K562 (cell line): ENCODE data around the gene SMIM45.

Source experiments
- ATF6 ChIP-seq: sonication (generic); formaldehyde crosslinking; IDR thresholded peaks from 2 replicates; pipeline ENCODE4 v1.4.0; 2020; ENCODE audit warnings: mild to moderate bottlenecking, missing genetic modification reagents
- CLOCK ChIP-seq: fragments of 250-450 bp; sonication (Bioruptor Pico); IDR thresholded peaks from 2 replicates; pipeline ENCODE4 v1.4.0; 2020; ENCODE audit warnings: mild to moderate bottlenecking, moderate library complexity, borderline replicate concordance
- E2F6 ChIP-seq, 2 experiments: IDR thresholded peaks; 2 replicates each; pipeline ENCODE4 v1.6.1; 2011; ENCODE audit warnings: borderline replicate concordance in 1 of 2, control low read depth in 1 of 2, low read depth in 1 of 2, low read length in 1 of 2, mild to moderate bottlenecking in 1 of 2, mixed read lengths in 1 of 2, moderate library complexity in 1 of 2; ENCODE audit not compliant: insufficient read depth in 1 of 2, insufficient read length in 1 of 2, poor library complexity in 1 of 2, severe bottlenecking in 1 of 2; ENCODE audit errors: extremely low read depth in 1 of 2
- EGR1 ChIP-seq: fragments of 450-650 bp; conservative IDR thresholded peaks from 2 replicates; pipeline ENCODE4 v1.6.1; 2017; ENCODE audit warnings: mild to moderate bottlenecking
- HDAC8 ChIP-seq: fragments of 450-650 bp; IDR thresholded peaks from 2 replicates; pipeline ENCODE4 v1.6.1; 2016; ENCODE audit warnings: mild to moderate bottlenecking, missing genetic modification characterization, moderate library complexity, missing compliant biosample characterization
- NEUROD1 ChIP-seq: fragments of 150-350 bp; IDR thresholded peaks from 2 replicates; pipeline ENCODE4 v1.6.1; 2014; ENCODE audit warnings: borderline replicate concordance, low read length, low read depth; ENCODE audit not compliant: partially characterized antibody
- NRF1 ChIP-seq, 2 experiments: fragments of 450-650 bp; IDR thresholded peaks in 1 of 2; conservative IDR thresholded peaks in 1 of 2; 2 replicates each; pipeline ENCODE4 v1.6.1; 2014; ENCODE audit warnings: mild to moderate bottlenecking in 2 of 2
- POLR2G ChIP-seq: fragments of 200-400 bp; formaldehyde crosslinking; IDR thresholded peaks from 2 replicates; pipeline ENCODE4 v1.6.1; 2017; ENCODE audit warnings: low read depth, mild to moderate bottlenecking, antibody characterized with exemption, low read length, moderate library complexity
- SMAD2 ChIP-seq: fragments of 150-350 bp; IDR thresholded peaks from 2 replicates; pipeline ENCODE4 v1.6.1; 2014; ENCODE audit warnings: low read depth, mild to moderate bottlenecking, low read length
- TF ChIP-seq, protein P1 (sequence below): fragments of 250-450 bp; sonication (Bioruptor Pico); IDR thresholded peaks from 2 replicates; pipeline ENCODE4 v1.5.0; 2021; ENCODE audit warnings: mild to moderate bottlenecking, borderline replicate concordance
- TF ChIP-seq, protein P2 (sequence below): fragments of 250-450 bp; sonication (Bioruptor Pico); IDR thresholded peaks from 2 replicates; pipeline ENCODE4 v1.5.0; 2022; ENCODE audit warnings: mild to moderate bottlenecking
- TF ChIP-seq, protein P3 (sequence below): fragments of 250-450 bp; sonication (Bioruptor Pico); IDR thresholded peaks from 2 replicates; pipeline ENCODE4 v1.4.0; 2020; ENCODE audit warnings: mild to moderate bottlenecking, moderate library complexity

SMIM45 gene

GRCh38 chr22:41919357-41920224 lies 32.4 kb upstream of the SMIM45 start (continued):
- TF ChIP-seq, protein P1, sequence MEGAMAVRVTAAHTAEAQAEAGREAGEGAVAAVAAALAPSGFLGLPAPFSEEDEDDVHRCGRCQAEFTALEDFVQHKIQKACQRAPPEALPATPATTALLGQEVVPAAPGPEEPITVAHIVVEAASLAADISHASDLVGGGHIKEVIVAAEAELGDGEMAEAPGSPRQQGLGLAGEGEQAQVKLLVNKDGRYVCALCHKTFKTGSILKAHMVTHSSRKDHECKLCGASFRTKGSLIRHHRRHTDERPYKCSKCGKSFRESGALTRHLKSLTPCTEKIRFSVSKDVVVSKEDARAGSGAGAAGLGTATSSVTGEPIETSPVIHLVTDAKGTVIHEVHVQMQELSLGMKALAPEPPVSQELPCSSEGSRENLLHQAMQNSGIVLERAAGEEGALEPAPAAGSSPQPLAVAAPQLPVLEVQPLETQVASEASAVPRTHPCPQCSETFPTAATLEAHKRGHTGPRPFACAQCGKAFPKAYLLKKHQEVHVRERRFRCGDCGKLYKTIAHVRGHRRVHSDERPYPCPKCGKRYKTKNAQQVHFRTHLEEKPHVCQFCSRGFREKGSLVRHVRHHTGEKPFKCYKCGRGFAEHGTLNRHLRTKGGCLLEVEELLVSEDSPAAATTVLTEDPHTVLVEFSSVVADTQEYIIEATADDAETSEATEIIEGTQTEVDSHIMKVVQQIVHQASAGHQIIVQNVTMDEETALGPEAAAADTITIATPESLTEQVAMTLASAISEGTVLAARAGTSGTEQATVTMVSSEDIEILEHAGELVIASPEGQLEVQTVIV (CRISPR knock-in tag), result no peak
- no peak for TF ChIP-seq HDAC8 (tag)
- TF ChIP-seq E2F6 (IDR thresholded peaks at IDR 0.05; ENCODE audit: borderline replicate concordance in 1 of 2, extremely low read depth in 1 of 2, insufficient read depth in 1 of 2, insufficient read length in 1 of 2, low read depth in 1 of 2, low read length in 1 of 2, poor library complexity in 1 of 2, severe bottlenecking in 1 of 2), result peak in 1 of 2 experiments; percentile 63
- TF ChIP-seq NRF1 (conservative IDR thresholded peaks at IDR 0.05 in 1 of 2, IDR thresholded peaks at IDR 0.05 in 1 of 2), result peak; percentile 34 to 40; a peak in 2 of 4 replicates
- TF ChIP-seq SMAD2, result no peak
- TF ChIP-seq POLR2G, result peak; percentile 51; the same call in 1 of the 2 replicates
- TF ChIP-seq EGR1, result peak; percentile 45
- TF ChIP-seq, protein P2, sequence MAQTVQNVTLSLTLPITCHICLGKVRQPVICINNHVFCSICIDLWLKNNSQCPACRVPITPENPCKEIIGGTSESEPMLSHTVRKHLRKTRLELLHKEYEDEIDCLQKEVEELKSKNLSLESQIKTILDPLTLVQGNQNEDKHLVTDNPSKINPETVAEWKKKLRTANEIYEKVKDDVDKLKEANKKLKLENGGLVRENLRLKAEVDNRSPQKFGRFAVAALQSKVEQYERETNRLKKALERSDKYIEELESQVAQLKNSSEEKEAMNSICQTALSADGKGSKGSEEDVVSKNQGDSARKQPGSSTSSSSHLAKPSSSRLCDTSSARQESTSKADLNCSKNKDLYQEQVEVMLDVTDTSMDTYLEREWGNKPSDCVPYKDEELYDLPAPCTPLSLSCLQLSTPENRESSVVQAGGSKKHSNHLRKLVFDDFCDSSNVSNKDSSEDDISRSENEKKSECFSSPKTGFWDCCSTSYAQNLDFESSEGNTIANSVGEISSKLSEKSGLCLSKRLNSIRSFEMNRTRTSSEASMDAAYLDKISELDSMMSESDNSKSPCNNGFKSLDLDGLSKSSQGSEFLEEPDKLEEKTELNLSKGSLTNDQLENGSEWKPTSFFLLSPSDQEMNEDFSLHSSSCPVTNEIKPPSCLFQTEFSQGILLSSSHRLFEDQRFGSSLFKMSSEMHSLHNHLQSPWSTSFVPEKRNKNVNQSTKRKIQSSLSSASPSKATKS (CRISPR knock-in tag), result no peak
- TF ChIP-seq CLOCK (CRISPR knock-in tag), result no peak
- TF ChIP-seq, protein P3, sequence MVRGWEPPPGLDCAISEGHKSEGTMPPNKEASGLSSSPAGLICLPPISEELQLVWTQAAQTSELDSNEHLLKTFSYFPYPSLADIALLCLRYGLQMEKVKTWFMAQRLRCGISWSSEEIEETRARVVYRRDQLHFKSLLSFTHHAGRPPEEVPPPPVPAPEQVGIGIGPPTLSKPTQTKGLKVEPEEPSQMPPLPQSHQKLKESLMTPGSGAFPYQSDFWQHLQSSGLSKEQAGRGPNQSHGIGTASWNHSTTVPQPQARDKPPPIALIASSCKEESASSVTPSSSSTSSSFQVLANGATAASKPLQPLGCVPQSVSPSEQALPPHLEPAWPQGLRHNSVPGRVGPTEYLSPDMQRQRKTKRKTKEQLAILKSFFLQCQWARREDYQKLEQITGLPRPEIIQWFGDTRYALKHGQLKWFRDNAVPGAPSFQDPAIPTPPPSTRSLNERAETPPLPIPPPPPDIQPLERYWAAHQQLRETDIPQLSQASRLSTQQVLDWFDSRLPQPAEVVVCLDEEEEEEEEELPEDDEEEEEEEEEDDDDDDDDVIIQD (CRISPR knock-in tag), result no peak
- no peak for TF ChIP-seq NEUROD1
- TF ChIP-seq ATF6 (CRISPR knock-in tag), result no peak
- TF ChIP-seq, all 486 proteins: peak for 7
